Transverse colon (tissue), 4 donors: Measurements from ENCODE around the gene RAD54L.
"Not testable (repeated sequence)": the region's sequence is repeated elsewhere in the genome, so short reads cannot be mapped to it uniquely, and the experiment has no call there.

Experiments used
- POLR2A ChIP-seq: fragments of 450-650 bp; IDR thresholded peaks from one replicate; pipeline ENCODE4 v1.6.1; 2016; ENCODE audit warnings: antibody characterized with exemption, mild to moderate bottlenecking, moderate library complexity
- POLR2AphosphoS5 ChIP-seq, 3 donors: sonication (generic); formaldehyde crosslinking; IDR thresholded peaks; one replicate each; pipeline ENCODE4 v1.6.1; 2016; ENCODE audit warnings: antibody characterized with exemption in 3 of 3
- TF ChIP-seq, protein P1 (sequence below), 5 experiments: fragments of 200-600 bp in 3 of 5; fragments of 450-650 bp in 2 of 5; sonication (generic) in 3 of 5; IDR thresholded peaks; 1 replicate in 2 of 5; 2 replicates in 3 of 5; pipeline ENCODE4 v1.5.1; 2016 to 2017; ENCODE audit warnings: antibody characterized with exemption in 5 of 5, inconsistent platforms in 3 of 5, mild to moderate bottlenecking in 2 of 5, moderate library complexity in 1 of 5

- TF ChIP-seq, protein P1, sequence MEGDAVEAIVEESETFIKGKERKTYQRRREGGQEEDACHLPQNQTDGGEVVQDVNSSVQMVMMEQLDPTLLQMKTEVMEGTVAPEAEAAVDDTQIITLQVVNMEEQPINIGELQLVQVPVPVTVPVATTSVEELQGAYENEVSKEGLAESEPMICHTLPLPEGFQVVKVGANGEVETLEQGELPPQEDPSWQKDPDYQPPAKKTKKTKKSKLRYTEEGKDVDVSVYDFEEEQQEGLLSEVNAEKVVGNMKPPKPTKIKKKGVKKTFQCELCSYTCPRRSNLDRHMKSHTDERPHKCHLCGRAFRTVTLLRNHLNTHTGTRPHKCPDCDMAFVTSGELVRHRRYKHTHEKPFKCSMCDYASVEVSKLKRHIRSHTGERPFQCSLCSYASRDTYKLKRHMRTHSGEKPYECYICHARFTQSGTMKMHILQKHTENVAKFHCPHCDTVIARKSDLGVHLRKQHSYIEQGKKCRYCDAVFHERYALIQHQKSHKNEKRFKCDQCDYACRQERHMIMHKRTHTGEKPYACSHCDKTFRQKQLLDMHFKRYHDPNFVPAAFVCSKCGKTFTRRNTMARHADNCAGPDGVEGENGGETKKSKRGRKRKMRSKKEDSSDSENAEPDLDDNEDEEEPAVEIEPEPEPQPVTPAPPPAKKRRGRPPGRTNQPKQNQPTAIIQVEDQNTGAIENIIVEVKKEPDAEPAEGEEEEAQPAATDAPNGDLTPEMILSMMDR (IDR thresholded peaks at IDR 0.05) = not testable (repeated sequence)
- not testable (repeated sequence) for TF ChIP-seq POLR2AphosphoS5 (IDR thresholded peaks at IDR 0.05); POLR2A
Observed at GRCh38 chr1:46238865-46239264, 8.7 kb upstream of the RAD54L start.
